Lung microvascular endothelial cell (primary cell): ENCODE results near the gene PRSS57. TPM values are rescaled to one million over a fixed set of nuclear protein-coding genes. Genes with fewer than 3 reads are reported as not detected.

Experiments
- DNase-seq, 2 donors: peaks; one replicate each; pipeline versions ENCODE4 v3.0.0 to v3.0.0-alpha.2; 2010; ENCODE audit warnings: low read depth in 2 of 2
- total RNA-seq: library from RNA; depleted of rRNA; stranded (reverse); fragments of >200 nt; gene quantifications from 2 replicates; pipeline ENCODE4 v1.2.1, GENCODE V29; 2014

The PRSS57 gene
- total RNA-seq, 1 donor from 2014 or later = not detected

DNA sequence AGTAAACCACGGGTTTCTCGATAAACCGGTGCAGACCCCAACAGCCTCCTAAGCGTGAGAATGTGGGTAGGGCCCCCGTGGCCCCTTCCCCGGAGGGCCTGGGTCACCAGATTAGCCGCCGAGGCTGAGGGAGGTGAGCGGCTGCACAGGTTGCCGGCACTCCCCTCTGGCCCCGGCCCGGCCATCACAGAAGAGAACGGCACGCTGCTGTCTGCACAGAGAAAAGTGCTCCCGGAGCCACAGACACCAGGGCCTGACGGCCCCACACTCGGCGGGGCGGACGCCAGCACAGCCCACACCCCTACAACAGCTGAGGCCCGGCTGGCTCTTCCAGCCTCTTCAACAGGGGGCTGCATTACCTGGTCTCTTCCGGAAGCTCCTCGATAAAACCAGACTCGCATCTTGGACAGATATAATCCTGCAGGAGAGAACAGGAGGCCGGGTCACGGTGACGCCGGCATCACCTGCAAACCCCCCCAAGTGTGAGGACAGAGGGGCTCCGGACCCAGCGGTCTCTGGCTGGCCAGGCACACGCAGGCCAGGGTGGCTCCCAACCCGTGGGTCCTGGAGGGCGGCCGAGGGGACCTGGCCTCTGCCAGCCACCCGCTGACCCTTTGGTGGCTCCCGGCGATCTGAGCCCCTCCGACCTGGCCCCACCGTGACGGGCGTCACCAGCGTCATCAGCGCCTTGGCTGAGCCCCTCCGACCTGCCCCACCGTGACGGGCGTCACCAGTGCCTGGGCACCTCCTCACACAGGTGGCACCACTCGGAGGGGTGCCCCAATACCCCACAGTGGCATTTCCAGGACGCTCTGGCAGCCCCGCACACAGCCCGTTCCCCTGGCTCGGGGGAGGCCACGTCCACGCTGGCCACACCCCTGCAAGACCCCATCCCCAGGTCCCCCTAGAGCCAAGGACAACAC, 42.5 kb downstream of the PRSS57 start:
- no peak for DNase-seq

DNA sequence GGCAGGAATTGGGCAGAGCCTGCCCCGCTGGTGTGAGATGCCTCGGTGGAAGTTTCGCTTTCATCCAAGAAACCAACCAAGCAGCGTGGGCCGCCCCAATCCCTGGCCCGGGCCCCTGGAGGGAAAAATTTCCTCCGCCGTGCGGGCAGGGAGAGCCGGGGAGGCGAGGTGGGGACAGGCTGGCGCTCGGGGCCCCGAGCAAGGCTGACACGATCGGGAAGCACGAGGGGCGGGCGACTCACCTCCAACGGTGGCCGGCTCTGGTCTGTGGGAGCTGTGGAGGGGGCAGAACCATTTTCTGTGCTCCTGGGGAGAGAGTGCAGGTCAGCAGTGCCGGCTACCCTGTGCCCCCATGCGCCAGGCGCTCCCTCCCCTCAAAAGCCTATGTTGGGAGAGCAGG, 43.3 kb downstream of the PRSS57 start:
- DNase-seq = no peak

DNA sequence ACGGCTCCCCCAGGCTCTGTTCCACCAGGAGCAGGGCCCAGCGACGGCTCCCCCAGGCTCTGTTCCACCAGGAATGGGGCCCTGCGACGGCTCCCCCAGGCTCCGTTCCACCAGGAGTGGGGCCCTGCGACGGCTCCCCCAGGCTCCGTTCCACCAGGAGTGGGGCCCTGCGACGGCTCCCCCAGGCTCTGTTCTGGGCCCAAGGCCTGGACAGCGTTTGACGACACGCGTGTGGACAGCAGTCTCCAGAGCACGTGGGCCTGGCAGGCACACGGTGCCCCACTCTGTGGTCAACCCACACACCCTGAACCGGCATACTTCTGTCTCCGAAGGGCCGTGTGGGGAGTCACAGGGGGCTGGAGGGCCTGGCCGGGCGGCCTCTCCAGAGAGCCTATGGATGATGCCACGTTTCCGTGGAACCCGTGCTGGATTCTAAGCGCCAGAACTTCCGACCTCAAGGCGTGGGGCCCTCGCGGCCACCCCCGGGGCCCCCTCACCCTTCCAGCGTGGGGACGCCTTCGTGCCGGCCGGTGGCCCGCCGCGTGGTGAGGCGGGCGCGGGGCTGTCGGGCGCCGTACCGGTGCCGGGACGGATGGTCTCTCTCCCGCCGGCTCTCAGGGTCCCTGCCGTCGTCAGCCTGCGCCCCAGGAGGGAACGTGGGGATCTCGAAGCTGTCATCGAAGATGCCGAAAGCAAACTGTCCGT, 44.0 kb downstream of the PRSS57 start:
- DNase-seq = no peak

DNA sequence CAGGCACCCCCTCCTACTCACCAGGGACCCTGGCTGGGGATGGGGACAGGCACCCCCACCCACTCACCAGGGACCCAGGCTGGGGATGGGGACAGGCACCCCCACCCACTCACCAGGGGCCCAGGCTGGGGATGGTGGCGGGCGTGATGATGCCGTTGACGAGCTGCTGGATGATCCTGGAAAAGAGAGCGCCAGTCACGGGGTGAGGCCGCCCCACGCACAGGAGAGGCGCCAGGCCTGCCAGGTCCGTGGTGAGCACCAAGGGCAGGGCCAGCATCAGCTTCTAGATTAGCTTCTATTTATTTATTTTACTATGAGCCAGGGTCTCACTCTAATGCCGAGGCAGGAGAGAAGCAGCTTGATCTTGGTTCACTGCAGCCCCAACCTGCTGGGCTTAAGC, 45.1 kb downstream of the PRSS57 start:
- no peak for DNase-seq

DNA sequence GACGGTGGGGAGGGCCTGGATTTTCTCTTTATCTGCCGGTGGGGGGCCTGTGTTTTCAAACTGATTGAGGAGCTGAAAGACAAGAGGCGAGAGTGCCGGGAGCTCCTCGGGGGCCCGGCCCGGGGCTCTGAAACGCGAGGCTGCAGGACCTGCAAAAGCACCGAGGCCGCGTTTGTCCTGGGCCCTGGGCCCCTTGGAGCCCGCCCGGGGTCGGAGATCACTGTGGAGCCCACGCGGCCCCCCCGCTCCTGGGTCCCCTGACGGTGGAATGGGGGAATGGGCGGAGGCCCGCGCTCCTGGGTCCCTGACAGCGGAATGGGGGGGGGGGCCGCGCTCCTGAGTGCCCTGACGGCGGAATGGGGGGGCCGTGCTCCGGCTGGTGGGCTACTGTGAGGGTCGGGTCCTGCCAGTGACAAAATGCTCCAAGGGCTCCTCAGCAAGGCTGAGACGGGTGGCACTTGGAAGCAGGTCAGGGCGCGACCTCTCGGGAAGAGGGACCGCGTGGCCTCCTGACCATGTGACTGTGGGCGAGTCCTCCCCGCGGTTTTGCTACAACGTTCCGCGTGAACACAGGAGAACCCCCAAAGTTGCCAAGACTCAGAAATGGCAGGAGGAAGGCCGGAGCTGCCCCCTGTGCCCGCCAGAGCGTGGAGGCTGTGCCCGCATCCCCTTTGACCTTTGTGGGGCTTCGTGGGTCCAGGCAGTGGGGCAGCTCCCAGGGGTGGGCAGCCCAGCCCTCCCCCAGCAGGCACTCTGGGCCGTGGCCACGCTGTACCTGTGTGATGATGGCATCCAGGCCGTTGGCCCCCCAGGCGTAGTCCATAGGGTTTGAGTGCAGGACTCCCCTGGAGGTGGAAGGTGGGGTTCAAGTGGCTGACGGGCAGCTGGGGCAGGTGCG, 46.1 kb downstream of the PRSS57 start:
- no peak for DNase-seq

DNA sequence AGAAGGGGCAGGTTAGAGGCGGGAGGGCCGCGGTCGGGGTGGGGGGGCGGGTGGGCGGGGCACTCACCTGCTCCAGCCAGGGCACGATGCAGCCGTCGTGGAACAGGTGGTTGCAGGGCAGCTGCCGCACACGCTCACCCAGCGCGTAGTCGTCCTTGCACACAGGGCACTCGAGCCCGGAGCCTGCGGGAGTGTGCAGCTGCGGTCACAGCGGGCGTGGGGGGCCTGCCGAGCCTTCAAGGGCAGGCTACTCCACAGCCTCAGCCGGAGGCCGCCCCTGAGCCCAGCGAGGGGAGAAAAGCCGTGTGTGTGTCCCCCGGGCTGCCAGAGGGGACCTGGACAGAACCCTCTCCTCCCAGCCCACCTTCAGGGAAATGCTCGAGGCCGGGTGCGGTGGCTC, 46.9 kb downstream of the PRSS57 start:
- no peak for DNase-seq

DNA sequence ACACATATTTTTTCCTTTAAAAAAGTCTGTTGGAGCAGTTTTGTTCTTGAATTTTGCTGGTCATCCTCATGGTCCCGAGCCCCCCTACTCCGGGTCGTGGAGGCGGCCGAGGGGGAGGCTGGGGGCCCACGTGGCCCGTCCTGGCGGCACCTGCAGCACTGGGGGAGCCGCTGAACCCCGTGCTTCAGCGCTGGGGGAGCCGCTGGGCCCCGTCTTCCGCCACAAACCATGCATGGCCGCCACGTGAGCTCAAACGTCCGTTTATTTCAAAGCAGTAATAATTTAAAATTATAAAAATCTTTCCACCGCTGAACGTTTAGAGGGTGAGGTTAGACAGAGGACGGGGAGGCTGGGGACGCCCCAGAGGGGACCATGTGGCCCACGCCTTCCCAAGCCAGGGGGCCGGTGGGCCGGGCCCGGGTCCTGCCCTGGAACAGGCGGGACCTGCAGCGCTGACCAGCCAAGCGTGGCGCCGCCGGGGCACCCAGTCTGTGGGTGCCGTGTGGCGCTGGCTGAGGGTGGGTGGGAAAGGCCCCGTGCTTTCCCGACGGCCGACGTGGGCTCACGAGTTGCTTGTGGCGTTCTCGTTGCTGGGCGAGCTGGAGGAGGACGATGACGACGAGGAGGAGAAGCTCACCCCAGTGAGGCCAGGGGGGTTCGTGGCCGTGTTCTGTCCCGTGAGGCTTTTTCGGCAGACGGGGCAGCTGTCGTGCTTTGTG, 47.5 kb downstream of the PRSS57 start:
- DNase-seq = no peak

DNA sequence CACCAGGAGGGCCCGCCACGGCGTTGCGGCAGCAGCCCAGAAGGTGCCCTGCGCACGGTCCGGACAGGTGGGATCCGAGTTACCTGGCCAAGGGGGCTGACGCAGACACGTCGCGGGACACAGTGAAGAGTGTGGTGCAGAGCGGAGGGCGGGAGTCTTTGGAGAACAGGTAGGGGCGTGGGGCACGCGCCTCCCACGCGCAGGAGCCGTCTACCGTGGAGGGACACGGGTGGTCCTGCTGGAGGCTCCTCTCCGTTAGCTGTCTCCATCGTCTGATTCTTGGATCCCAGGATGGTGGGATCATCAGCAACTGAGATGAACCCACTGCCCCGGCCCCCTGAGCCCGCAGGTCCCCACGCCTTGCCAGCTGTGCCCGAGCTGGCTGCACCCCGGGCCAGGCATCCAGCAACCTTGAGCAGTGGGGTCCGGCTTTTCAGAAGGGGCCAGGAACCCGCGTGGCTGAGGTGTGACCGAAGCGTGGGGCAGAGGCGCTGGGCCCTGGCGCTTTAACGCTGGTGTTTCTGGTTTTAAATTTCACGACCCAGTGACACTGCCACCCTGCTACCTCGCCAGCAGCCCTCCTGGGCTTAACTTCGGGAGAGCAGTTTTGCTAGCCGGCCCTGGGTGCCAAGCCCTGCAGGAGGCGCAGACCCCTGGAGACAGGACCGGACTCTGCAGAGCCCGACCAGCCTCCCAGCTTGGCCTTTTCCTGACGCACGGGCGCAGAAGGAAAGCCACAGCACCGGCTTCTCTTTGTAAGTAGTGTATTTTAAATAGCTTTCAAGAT, 48.3 kb downstream of the PRSS57 start:
- DNase-seq = no peak

DNA sequence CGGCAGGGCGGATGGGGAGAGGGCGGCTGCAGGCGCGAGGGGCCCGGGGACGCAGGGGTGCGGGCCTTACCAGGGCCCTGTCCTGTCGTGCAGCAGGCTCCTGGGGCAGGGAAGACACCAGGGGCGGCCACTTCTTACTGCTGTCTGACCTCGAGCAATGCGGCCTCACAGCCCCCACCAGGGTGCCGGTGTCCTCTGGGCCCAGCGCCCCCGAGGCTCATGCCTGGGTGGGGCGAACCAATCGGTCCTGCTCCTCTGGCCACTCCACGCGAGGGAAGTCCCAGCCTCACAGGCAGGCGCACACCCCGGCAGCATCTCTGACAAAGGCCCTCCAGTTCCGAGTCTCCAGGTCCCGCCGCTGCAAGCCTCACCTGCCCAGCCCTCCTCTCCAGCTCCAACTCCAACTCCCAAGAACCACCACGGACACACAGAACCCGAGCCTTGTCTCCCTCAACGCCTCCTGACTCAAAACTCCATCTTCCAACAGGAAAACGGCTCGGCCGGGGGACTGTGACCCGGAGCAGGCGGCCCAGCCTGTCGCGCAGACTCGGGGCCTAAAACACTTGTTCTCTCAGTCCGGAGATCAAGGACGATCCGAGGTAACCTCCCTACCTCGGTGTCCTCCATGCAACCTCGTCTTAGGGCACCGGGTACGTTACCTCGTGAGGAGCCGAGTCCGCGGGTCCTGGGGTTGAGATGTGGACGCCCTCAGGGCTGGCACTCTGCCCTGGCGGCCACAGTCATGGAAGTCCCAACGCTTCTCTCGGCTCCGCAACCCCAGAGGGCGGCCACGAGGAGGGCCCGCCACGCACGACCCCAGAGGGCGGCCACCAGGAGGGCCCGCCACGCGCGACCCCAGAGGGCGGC, 49.1 kb downstream of the PRSS57 start:
- no peak for DNase-seq

DNA sequence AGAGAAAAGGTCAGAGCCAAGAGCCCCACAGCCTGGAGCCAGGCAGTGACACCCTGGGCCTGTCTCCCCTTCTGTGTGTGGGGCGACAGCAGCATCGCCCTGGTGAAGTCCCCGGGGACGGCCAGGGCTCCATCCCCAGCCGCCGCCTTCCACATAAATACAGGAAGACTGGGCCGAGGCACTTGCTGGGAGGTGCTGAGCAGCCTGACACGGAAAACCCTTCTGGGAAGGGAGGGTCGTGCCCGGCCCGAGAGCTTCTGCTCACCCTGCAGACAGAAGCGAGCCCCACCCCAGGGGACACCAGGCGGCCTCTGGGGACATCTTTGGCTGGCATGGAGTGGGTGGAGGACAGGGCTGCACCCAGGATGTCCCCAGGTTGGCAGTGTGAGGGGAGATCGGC, 50.5 kb downstream of the PRSS57 start:
- no peak for DNase-seq

DNA sequence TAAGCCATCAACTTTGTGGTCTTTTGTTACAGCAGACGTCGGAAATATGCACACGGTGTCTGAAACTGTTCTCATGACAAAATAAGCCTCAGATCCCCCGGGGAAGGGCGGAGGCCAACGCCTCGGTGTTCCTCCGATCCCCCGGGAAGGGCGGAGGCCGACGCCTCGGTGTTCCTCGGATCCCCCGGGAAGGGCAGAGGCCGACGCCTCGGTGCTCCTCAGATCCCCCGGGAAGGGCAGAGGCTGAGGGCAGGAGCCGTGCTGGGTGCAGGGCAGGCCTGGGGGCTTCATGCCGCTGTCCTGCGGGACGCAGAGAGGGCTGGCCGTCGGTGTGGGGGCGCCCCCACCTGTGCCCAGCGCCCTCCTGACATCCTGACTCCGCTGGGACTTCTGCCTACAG, 50.9 kb downstream of the PRSS57 start:
- DNase-seq = no peak

DNA sequence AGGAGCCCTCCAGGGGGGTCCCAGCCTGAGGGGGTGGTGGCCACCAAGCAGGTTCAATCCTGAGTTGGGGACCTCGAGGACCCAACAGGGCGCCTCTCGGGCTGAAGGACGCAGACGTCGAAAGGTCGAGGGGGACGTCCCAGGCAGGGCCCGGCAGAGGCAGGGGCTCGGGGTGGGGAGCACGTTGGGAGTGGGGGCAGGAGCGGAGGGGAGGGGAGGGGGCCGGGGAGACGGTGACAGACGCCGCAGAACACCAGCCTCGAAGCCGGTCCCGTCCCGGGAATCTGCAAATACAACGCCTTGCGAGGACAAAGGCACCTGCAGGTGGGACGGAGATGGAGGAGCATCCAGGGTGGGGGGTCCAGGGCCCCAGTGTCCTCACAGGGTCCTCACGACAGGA, 51.5 kb downstream of the PRSS57 start:
- no peak for DNase-seq

DNA sequence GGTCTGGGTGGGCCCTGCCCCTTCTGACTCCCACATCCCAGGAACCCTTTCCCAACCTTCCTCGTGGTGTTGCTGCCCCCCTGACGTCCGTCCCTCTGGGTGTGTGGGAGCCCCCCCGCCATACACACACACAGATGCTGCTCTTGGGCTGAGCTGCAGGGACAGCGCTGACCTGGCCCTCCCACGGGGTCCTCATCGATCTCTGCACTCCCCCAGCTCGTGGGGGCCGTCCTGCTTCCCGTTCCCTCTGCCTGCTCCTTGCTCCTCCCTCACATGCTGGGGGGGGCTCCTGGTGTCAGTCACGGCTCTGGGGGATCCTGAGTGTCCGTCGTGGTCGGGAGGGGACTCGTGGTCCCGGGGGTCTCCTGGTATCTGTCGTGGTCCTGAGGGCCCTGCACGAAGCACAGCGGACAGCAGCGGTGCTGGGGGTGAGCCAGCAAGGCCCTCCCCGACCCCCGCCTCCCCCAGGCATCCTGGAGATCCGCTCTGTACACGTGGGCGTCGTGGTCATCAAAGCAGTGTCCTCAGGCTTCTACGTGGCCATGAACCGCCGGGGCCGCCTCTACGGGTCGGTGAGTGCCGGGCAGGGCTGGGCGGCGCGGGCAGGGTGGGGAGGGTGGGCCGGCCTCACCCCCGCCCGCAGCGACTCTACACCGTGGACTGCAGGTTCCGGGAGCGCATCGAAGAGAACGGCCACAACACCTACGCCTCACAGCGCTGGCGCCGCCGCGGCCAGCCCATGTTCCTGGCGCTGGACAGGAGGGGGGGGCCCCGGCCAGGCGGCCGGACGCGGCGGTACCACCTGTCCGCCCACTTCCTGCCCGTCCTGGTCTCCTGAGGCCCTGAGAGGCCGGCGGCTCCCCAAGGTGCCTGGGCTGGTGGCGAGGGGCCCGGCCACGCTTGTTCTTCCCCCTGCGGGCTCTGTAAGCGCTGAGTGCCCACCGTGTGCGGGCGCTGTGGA, 52.2 kb downstream of the PRSS57 start:
- no peak for DNase-seq

DNA sequence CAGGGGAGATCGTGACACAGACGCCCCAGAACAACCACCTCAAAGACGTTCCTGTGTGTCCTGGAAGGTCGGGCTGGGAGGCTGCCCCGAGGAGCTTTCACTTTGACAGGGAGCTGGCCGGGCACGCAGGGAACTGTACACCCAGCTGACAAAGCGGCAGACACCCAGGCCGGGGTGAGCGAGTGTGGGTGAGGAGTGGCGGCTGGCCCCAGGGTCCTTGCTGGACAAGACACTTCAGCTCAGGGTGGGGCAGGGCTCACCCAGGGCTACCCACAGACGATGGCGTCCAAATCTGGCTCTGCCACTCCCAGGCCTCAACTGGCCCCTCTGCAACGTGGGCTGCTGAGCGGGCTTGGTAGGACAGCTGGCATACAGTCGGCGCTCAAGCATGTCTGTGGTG, 53.5 kb downstream of the PRSS57 start:
- no peak for DNase-seq

DNA sequence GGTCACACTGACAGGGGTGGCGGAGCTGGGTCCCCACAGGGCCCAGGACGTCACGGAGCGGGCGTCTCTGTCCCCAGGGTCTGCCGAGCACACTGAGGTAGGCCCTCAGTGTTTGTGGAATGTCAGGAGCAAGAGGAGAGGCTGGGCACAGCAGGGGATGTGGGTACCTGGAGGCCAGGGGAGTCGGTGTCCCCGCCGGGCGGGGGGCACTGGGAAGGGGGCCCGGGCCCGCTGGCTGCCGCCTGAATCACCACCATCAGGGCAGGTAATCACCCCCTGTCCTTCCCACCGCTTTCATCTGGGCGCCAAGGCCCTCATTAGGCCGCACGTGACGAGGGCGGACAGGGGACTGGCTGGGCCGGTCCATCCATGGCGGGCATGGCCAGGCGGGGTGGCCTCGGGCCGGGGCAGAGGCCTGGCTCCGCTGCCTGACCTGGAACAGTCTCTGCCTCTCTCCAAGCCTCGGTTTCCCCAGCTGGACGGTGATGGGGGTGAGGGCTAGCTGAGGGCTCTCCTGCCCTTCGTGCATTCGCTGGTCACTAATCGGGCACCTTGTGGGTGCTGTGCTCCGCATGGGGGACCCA, 54.6 kb downstream of the PRSS57 start:
- no peak for DNase-seq

DNA sequence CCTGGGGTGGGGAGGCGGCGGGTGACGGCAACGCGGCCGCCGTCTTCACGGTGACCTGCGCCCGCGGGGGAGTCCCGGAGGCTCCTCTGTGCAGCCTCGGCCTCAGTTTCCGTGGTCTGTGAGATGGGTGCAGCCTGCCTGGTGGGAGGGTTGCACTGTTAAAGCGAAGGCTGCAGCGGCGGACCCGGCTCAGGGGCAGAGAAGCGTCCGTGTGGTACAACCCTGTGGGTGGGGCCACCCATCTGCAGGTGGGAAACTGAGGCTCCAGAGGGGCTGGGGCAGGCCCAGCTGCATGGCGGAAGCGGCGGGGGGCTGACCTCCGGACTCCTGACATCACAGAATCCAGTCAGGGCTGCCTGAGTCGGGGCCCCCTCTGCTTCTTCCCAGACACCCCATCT, 55.1 kb downstream of the PRSS57 start:
- DNase-seq = no peak

DNA sequence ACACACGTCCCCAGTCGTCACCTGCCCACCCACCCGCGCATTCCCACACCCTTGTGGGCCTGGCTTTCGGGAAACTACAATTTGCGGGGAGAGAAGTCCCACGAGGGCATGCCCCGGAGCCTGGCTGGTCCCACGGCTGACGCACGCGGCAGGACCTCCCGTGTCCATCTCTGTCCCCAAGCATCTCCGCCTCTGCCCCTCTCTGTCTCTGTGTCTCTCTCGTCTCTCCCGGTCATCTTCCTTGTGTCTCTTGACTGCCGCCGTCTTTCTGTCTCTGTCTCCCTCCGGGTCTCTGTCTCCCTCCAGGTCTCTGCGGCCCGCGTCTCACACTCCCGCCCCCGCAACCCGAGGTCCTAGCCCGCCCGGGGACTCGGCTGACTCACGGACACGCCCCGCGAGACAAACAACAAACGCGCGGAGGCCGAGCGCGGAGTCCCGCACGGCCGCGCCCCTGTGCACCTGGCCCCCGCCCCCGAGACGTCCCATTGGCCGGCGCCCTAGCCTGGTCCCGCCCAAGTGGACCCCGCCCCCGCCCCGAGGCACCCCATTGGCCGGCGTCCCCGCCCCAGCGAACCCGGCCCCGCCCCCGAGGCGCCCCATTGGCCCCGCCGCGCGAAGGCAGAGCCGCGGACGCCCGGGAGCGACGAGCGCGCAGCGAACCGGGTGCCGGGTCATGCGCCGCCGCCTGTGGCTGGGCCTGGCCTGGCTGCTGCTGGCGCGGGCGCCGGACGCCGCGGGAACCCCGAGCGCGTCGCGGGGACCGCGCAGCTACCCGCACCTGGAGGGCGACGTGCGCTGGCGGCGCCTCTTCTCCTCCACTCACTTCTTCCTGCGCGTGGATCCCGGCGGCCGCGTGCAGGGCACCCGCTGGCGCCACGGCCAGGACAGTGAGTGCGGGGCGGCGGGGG, 55.7 kb downstream of the PRSS57 start, which contains the start of gene FGF22:
Gene FGF22, plus strand, starts transcription at position 627 of the 908 bp plus-strand sequence. Its CDS starts 47 bp downstream, at position 674.
- DNase-seq = peak; percentile 88 to 92
